Stomach smooth muscle (tissue), 2 donors: Measurements from ENCODE around the gene TRIM47.
A peak's percentile ranks its signal among the peaks of the same experiment; 100 is the strongest.

Source experiments
- H3K27ac ChIP-seq: one replicate; pipeline ENCODE4 v1.7.0; 2013; ENCODE audit warnings: mild to moderate bottlenecking, low read length, inconsistent platforms
- H3K27me3 ChIP-seq, 2 donors: one replicate each; pipeline ENCODE4 v1.7.0; 2013; ENCODE audit warnings: low read length in 2 of 2; ENCODE audit not compliant: insufficient read depth in 2 of 2, control insufficient read depth in 1 of 2
- H3K36me3 ChIP-seq, 2 donors: one replicate each; pipeline ENCODE4 v1.7.0; 2013; ENCODE audit warnings: low read length in 2 of 2; ENCODE audit not compliant: control insufficient read depth in 2 of 2, insufficient read depth in 2 of 2
- H3K4me1 ChIP-seq: one replicate; pipeline ENCODE4 v1.7.0; 2013; ENCODE audit warnings: low read length; ENCODE audit not compliant: control insufficient read depth, insufficient read depth
- H3K4me3 ChIP-seq, 2 donors: one replicate each; pipeline ENCODE4 v1.7.0; 2013; ENCODE audit warnings: low read length in 2 of 2
- H3K9ac ChIP-seq, 2 donors: one replicate each; pipeline ENCODE4 v1.7.0; 2013; ENCODE audit warnings: low read length in 2 of 2, mild to moderate bottlenecking in 1 of 2
- H3K9me3 ChIP-seq, 2 donors: one replicate each; pipeline ENCODE4 v1.7.0; 2013; ENCODE audit warnings: low read length in 2 of 2; ENCODE audit not compliant: control insufficient read depth in 2 of 2
- donor health status: healthy.
- donor health status: Pancreatic carcinoma.

The TRIM47 gene

GRCh38 chr17:75897160-75898019, 19.0 kb upstream of the TRIM47 start:
- Histone ChIP-seq H3K27me3 (no peaks in the 10 kb centered on the region), H3K27ac (peak overlapping the region; percentile 86), H3K4me1 (peaks cover 38% of the 10 kb centered on the region), H3K9me3 (no peaks in the 10 kb centered on the region), H3K4me3 (peak overlapping the region; percentile 43 to 86), H3K36me3 (peaks cover 16 to 28% of the 10 kb centered on the region in 2 donors), H3K9ac (peak overlapping the region in 1 of 2 donors; percentile 61)

DNA sequence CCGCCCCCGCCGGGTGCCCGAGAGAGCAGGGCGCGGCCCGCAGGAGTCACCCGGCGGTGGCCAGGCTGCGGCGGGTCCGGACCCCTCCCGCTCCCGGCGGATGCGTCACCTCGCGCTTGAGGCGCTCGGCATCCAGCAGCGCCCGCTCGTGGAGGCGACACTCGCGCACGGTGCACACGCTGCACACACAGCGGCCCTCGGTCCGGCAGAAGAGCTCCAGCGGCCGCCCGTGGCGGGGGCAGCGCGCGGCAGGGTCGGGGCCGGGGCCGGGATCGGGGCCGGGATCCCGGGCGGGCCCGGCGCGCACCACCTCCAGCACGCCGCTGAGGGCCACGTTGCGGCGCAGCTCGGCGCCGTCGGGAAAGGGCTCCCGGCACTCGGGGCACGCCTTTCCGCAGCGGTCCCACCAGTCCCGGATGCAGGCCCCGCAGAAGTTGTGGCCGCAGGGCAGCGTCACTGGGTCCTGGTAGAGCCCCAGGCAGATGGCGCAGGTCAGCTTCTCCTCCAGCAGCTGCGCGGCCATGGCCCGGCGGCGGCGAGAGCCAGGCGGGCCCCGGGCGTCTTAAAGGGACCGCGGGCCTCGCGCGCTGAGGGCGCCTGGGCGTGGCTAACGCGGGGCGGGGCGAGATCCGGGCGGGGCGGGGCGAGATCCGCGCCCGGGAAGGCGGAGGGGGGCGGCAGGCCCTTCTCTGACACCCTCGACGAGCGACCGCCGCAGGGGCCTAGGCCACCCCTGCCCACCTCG, 18.2 kb upstream of the TRIM47 start, which contains the start of gene TRIM65:
Gene TRIM65, minus strand, starts transcription at position 537 of the 745 bp plus-strand sequence. Its CDS starts 14 bp downstream, at position 523.
- H3K36me3 ChIP-seq, result peaks cover 17 to 27% of the 10 kb centered on the region in 2 donors
- peaks cover 40% of the 10 kb centered on the region for H3K4me1 ChIP-seq
- H3K27me3 ChIP-seq, result no peaks in the 10 kb centered on the region
- H3K27ac ChIP-seq, result peak within 1 kb of the TSS; percentile 86
- peak within 1 kb of the TSS; percentile 65 to 86 for H3K4me3 ChIP-seq
- H3K9me3 ChIP-seq, result no peaks in the 10 kb centered on the region
- H3K9ac ChIP-seq, result peak within 1 kb of the TSS; percentile 61 to 73

DNA sequence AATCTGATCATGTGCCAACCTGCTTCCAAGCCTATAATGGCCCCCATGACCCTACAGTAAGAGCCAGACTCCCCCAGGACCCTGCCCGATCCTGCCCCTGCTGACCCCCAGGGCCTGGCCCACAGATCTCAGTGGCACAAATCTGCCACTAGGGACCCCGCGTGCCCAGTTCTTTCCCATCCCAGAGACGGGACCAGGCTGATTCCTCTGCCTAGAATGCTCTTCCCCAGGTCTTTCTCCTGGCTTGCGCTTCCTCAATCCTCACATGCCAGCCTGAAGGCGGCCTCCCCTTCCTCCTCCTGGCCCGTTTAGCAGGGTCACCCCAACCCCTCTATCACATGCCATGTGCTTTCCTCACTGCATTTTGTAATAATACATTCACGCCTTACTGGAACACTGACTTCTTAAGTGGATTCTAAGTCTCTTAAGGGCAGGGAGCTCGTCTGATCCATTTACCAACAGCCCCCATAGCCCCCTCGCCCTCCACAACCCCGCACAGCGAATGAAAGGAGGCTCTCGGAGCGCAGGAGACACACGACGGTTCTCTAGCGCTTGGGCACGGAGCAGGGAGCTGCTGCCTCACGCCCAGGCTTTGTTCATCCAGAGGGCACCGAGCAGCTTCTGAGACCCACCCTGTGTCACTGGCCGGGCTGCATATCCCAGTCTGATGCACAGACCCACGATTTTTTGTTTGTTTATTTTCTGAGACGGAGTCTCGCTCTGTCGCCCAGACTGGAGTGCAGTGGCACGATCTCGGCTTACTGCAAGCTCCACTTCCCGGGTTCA, 17.2 kb upstream of the TRIM47 start:
- peak overlapping the region; percentile 65 to 86 for H3K4me3 ChIP-seq
- peaks cover 16 to 30% of the 10 kb centered on the region in 2 donors for H3K36me3 ChIP-seq
- H3K27ac ChIP-seq, result peak overlapping the region; percentile 86
- no peaks in the 10 kb centered on the region for H3K27me3 ChIP-seq
- peak overlapping the region; percentile 51 to 61 for H3K9ac ChIP-seq
- H3K9me3 ChIP-seq, result no peaks in the 10 kb centered on the region
- H3K4me1 ChIP-seq, result peaks cover 40% of the 10 kb centered on the region

DNA sequence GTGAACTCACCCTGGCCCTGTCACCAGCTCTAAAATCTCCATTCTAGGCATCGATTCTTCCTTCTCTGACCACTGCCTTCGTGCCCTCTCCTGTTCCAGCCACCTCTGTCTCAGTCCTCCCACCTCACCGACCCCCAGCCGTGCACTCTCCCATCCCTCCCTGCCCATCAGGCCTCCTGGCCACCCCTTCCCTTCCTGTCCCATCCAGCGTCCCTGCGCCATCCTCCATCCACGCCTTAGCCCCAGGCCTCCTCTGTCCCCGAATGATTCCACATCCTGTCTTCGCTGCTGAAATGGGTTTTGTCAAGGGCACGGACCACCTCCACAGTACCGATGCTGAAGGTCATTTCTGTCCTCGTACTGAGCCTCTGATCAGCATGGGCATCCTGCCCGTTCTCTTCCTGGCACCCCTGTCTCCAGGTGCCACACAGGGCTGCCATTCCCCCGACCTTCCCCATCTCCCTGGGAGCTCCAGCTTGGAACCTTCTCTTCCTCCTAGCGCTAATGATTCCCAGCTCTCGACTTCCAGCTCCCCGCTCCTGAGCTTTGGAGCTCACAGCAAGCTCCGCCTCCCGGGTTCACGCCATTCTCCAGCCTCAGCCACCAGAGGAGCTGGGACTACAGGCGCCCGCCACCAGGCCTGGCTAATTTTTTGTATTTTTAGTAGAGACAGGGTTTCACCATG, 15.8 kb upstream of the TRIM47 start:
- Histone ChIP-seq H3K4me3 (peak overlapping the region in 1 of 2 donors; percentile 8), H3K27ac (peak overlapping the region; percentile 37), H3K9me3 (no peaks in the 10 kb centered on the region), H3K4me1 (peaks cover 40% of the 10 kb centered on the region), H3K9ac (peak overlapping the region in 1 of 2 donors; percentile 42), H3K36me3 (peaks cover 19 to 25% of the 10 kb centered on the region in 2 donors), H3K27me3 (no peaks in the 10 kb centered on the region)

DNA sequence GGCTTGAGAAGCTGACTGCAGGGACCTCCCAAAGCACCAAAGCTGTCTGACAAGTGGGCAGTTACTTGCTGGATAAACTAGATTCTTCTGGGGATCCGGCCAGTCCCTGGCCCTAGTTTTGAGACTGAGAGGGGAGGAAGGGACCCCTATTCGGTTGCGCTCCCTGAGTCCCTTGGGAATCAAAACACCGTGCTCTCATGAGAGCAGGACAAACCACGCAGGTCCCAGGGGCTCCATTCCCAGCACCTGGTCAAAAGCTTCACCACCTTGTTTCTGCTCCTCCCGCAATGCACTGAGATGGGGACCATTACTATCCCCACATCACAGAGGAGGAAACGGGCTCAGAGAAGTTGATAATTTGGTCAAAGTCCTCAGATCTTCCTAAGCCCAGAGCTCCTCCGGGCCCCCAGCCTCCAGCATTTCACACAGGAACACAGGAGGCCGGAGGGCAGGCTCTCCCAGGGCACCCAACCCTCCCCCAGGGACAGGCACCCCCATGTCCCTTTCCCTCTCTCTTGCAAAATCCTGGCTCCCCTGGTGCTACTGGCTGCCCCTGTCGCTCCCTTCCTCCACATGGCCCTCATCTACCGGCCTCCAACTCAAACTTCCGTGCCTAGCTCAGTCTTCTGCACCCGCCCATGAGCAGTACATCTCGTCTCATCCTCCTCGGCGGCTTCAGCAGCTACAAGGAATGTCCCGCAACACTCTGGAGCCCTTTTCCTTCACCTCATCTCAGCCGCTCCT, 15.1 kb upstream of the TRIM47 start:
- Histone ChIP-seq H3K36me3 (peaks cover 16 to 19% of the 10 kb centered on the region in 2 donors), H3K4me1 (peaks cover 40% of the 10 kb centered on the region)

GRCh38 chr17:75892556-75893224, 14.3 kb upstream of the TRIM47 start:
- H3K4me1 ChIP-seq, result peaks cover 39% of the 10 kb centered on the region
- H3K36me3 ChIP-seq, result peaks cover 16 to 21% of the 10 kb centered on the region in 2 donors
- no peak overlapping the region for H3K4me3 ChIP-seq
- no peaks in the 10 kb centered on the region for H3K9me3 ChIP-seq
- H3K9ac ChIP-seq, result no peak overlapping the region
- H3K27me3 ChIP-seq, result no peaks in the 10 kb centered on the region
- H3K27ac ChIP-seq, result no peak overlapping the region

More for the DNA sequence above, 15.1 kb upstream of the TRIM47 start:
- H3K9me3 ChIP-seq, result no peaks in the 10 kb centered on the region
- H3K27me3 ChIP-seq, result no peaks in the 10 kb centered on the region
- no peak overlapping the region for H3K4me3 ChIP-seq
- H3K9ac ChIP-seq, result no peak overlapping the region
- peak overlapping the region; percentile 37 for H3K27ac ChIP-seq

DNA sequence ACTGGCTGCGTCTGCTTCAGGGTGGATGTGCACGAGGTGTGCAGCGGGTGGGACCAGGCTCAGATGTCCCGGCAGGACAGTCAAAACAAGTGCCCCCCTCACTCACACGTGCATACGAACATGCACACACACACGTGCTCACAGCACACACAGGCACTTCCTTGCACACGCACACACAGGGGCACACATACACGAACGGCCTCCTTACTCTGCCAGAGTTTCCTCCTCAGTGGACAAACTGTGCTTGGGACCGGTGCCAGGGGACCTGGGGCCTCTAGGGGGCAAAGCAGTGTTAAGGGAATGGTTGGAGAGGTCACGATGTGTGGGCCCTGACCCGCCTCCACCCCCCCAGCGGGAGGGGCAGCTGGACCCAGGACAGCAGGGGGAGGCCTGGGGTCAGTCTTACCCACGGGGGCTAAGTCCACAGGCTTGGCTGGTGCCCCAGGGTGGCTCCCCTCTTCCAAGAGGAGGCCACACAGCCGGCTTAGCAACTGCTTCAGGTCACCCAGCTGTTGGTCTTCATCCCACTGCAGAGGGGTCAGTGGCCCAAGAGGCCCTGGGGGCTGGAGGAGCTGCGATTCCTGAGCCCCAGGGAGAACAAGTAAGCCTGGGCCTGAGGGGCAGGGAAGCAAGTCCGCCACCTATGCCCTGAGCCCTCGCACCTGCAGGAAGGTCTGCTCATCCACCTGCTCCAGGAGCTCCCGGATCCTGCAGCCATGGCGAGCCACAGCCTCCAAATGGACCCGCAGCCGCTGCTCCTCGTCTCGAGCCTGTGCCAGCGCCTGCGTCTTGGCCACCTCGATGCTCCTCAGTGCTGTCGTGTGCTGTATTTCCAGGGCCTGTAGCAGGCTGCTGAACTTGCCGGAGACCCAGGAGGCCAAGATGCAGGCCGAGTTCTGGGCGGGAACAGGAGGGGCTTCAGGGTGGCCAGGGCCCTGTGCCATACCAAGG, 13.5 kb upstream of the TRIM47 start:
- Histone ChIP-seq H3K4me1 (peaks cover 31% of the 10 kb centered on the region), H3K9ac (no peak overlapping the region), H3K4me3 (no peak overlapping the region), H3K27ac (no peak overlapping the region), H3K27me3 (no peaks in the 10 kb centered on the region), H3K9me3 (no peaks in the 10 kb centered on the region), H3K36me3 (peaks cover 16 to 21% of the 10 kb centered on the region in 2 donors)

- Histone ChIP-seq H3K9ac (no peak overlapping the region), H3K27ac (no peak overlapping the region), H3K4me1 (peaks cover 29% of the 10 kb centered on the region)
Measured at GRCh38 chr17:75891022-75891604, 12.7 kb upstream of the TRIM47 start.

More at GRCh38 chr17:75891022-75891604, 12.7 kb upstream of the TRIM47 start:
- Histone ChIP-seq H3K9me3 (no peaks in the 10 kb centered on the region), H3K4me3 (no peak overlapping the region), H3K27me3 (no peaks in the 10 kb centered on the region), H3K36me3 (peaks cover 16 to 21% of the 10 kb centered on the region in 2 donors)
